MM.1S (cell line): ENCODE measurements around the gene MYCL.

Source experiments
- DNase-seq: peaks from one replicate; pipeline ENCODE4 v3.0.0-alpha.2; 2015
- H2AFZ ChIP-seq: fragments of 300-600 bp; sonication (generic); 2 replicates; pipeline ENCODE4 v1.6.0; 2016; ENCODE audit warnings: antibody characterized with exemption, low read length
- H3F3A ChIP-seq: fragments of 300-600 bp; sonication (generic); 2 replicates; pipeline ENCODE4 v1.6.1; 2016; ENCODE audit warnings: mild to moderate bottlenecking, antibody characterized with exemption, low read length, moderate library complexity, mixed read lengths; ENCODE audit not compliant: insufficient read depth
- H3K27ac ChIP-seq: fragments of 300-600 bp; sonication (generic); 2 replicates; pipeline ENCODE4 v1.5.1; 2016; ENCODE audit warnings: mild to moderate bottlenecking, low read length
- H3K27me3 ChIP-seq: fragments of 300-600 bp; sonication (generic); replicated peaks from 2 replicates; pipeline ENCODE4 v1.6.0; 2016; ENCODE audit warnings: low read length; ENCODE audit not compliant: insufficient read depth
- H3K36me3 ChIP-seq: fragments of 300-600 bp; sonication (generic); replicated peaks from 2 replicates; pipeline ENCODE4 v1.6.1; 2016; ENCODE audit warnings: mild to moderate bottlenecking, low read length, mixed read lengths; ENCODE audit not compliant: insufficient read depth
- H3K4me1 ChIP-seq: fragments of 300-600 bp; sonication (generic); 2 replicates; pipeline ENCODE4 v1.6.1; 2016; ENCODE audit warnings: low read length, mixed read lengths
- H3K4me2 ChIP-seq: fragments of 300-600 bp; sonication (generic); 2 replicates; pipeline ENCODE4 v1.6.0; 2016; ENCODE audit warnings: low read depth, low read length
- H3K4me3 ChIP-seq: fragments of 300-600 bp; sonication (generic); 2 replicates; pipeline ENCODE4 v1.5.1; 2016; ENCODE audit warnings: low read length, mixed read lengths
- H3K79me2 ChIP-seq: fragments of 300-600 bp; sonication (generic); 2 replicates; pipeline ENCODE4 v1.6.1; 2016; ENCODE audit warnings: mixed run types, low read length, mixed read lengths
- H3K9ac ChIP-seq: fragments of 300-600 bp; sonication (generic); 2 replicates; pipeline ENCODE4 v1.6.1; 2016; ENCODE audit warnings: low read length, mixed read lengths
- H3K9me2 ChIP-seq: fragments of 300-600 bp; sonication (generic); replicated peaks from 2 replicates; pipeline ENCODE4 v1.6.1; 2016; ENCODE audit warnings: mild to moderate bottlenecking, low read length, mixed read lengths; ENCODE audit not compliant: insufficient read depth
- H3K9me3 ChIP-seq: fragments of 300-600 bp; sonication (generic); replicated peaks from 2 replicates; pipeline ENCODE4 v1.6.1; 2016; ENCODE audit warnings: mild to moderate bottlenecking, low read length, mixed read lengths; ENCODE audit not compliant: insufficient read depth
- H4K20me1 ChIP-seq: fragments of 300-600 bp; sonication (generic); 2 replicates; pipeline ENCODE4 v1.6.1; 2016; ENCODE audit warnings: mild to moderate bottlenecking, low read length, moderate library complexity, mixed read lengths; ENCODE audit not compliant: insufficient read depth
- CTCF ChIP-seq: fragments of 300-600 bp; sonication (generic); IDR thresholded peaks from 2 replicates; pipeline ENCODE4 v1.5.1; 2016; ENCODE audit warnings: antibody characterized with exemption, low read length, mixed read lengths
- EZH2 ChIP-seq: fragments of 300-600 bp; sonication (generic); optimal IDR thresholded peaks from 2 replicates; pipeline ENCODE3; 2017; ENCODE audit warnings: low read depth, mild to moderate bottlenecking, antibody characterized with exemption, low read length, mixed read lengths
- EZH2phosphoT487 ChIP-seq: fragments of 300-600 bp; sonication (generic); IDR thresholded peaks from 2 replicates; pipeline ENCODE4 v1.6.1; 2018; ENCODE audit warnings: antibody characterized with exemption, low read length

MYCL gene

GRCh38 chr1:39847940-39848339 is 53.8 kb downstream of the MYCL start:
- peak overlapping the region; percentile 52; the same call in 1 of the 2 replicates for H3K4me2 ChIP-seq
- H3K27me3 ChIP-seq = no peaks in the 10 kb centered on the region
- H3K9me3 ChIP-seq = no peaks in the 10 kb centered on the region
- H4K20me1 ChIP-seq = no peaks in the 10 kb centered on the region
- TF ChIP-seq CTCF = no peak
- no peak for TF ChIP-seq EZH2
- TF ChIP-seq EZH2phosphoT487 = no peak
- no peak for DNase-seq
- peak overlapping the region; percentile 91; the same call in 1 of the 2 replicates for H3K27ac ChIP-seq
- peaks cover 17% of the 10 kb centered on the region; the same call in 1 of the 2 replicates for H3K79me2 ChIP-seq
- no peak overlapping the region for H3K9ac ChIP-seq
- H3F3A ChIP-seq = peaks cover 45% of the 10 kb centered on the region
- H3K9me2 ChIP-seq = no peaks in the 10 kb centered on the region
- no peaks in the 10 kb centered on the region for H3K36me3 ChIP-seq
- no peak overlapping the region for H2AFZ ChIP-seq
- H3K4me1 ChIP-seq = peaks cover 59% of the 10 kb centered on the region
- H3K4me3 ChIP-seq = no peak overlapping the region

GRCh38 chr1:39846796-39847195 is 54.9 kb downstream of the MYCL start:
- Histone ChIP-seq H3F3A (peaks cover 45% of the 10 kb centered on the region), H3K4me2 (peak overlapping the region; percentile 52), H2AFZ (0 out of 2 replicates have a peak overlapping the region, but pooled peaks have one; percentile 3), H3K27ac (peak overlapping the region; percentile 91), H3K9me2 (no peaks in the 10 kb centered on the region), H4K20me1 (no peaks in the 10 kb centered on the region), H3K9ac (peak overlapping the region; percentile 29; the same call in 1 of the 2 replicates), H3K36me3 (0 out of 2 replicates have a peak, but pooled peaks cover 3% of the 10 kb centered on the region), H3K4me1 (peaks cover 56% of the 10 kb centered on the region), H3K9me3 (no peaks in the 10 kb centered on the region), H3K27me3 (no peaks in the 10 kb centered on the region), H3K79me2 (peaks cover 8% of the 10 kb centered on the region; the same call in 1 of the 2 replicates), H3K4me3 (peak overlapping the region; percentile 6; the same call in 1 of the 2 replicates)
- no peak for TF ChIP-seq CTCF
- TF ChIP-seq EZH2 = no peak
- TF ChIP-seq EZH2phosphoT487 = no peak
- no peak for DNase-seq

GRCh38 chr1:39845569-39846566 is 55.8 kb downstream of the MYCL start:
- H4K20me1 ChIP-seq = no peaks in the 10 kb centered on the region
- no peaks in the 10 kb centered on the region for H3K27me3 ChIP-seq
- no peaks in the 10 kb centered on the region for H3K9me2 ChIP-seq
- TF ChIP-seq EZH2phosphoT487 (no peak), CTCF (no peak), EZH2 (no peak)
- H3K36me3 ChIP-seq = peaks cover 3% of the 10 kb centered on the region; the same call in 1 of the 2 replicates
- H2AFZ ChIP-seq = 0 out of 2 replicates have a peak overlapping the region, but pooled peaks have one; percentile 3
- peak overlapping the region; percentile 91 for H3K27ac ChIP-seq
- peak overlapping the region; percentile 29; the same call in 1 of the 2 replicates for H3K9ac ChIP-seq
- peaks cover 7% of the 10 kb centered on the region; the same call in 1 of the 2 replicates for H3K79me2 ChIP-seq
- no peaks in the 10 kb centered on the region for H3K9me3 ChIP-seq
- peaks cover 45% of the 10 kb centered on the region for H3F3A ChIP-seq
- peak overlapping the region; percentile 9; the same call in 1 of the 2 replicates for H3K4me3 ChIP-seq
- peaks cover 56% of the 10 kb centered on the region for H3K4me1 ChIP-seq
- DNase-seq = peak; percentile 98
- peak overlapping the region; percentile 52 for H3K4me2 ChIP-seq
